HL-60/S4 treated with phorbol 12-myristate 13-acetate at 8.2 ng/mL for 4 days and 3 days (cell line): Measurements from ENCODE around the gene RAG2.

Experiments used
- in situ Hi-C: fragments of 300-500 bp; cut with MboI; formaldehyde crosslinking; loops from 2 replicates; pipeline ENCODE4 v1.15.0; 2022; ENCODE audit warnings: low sequenced_read_pairs

The RAG2 gene

DNA sequence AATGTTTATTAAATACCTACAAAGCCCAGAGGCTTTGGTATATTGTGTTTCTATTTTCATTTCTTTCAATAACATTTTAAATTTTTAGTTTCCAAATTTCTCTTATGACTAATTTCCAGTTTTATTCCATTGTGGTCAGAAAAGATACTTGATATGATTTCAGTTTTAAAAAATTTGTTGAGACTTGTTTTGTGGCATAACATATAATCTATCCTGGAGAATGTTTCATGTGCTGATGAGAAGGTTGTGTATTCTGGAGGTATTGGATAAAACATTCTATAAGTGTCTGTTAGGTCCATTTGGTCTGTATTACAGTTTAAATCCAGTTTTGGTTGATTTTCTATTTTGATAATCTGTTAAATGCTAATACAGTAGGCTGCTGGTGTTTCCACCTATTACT, 40.0 kb downstream of the RAG2 start:
- in situ Hi-C loops, result loop anchor here (25.0 kb wide), 1 partner anchor 179 kb away; no protein-coding TSS in a partner anchor

DNA sequence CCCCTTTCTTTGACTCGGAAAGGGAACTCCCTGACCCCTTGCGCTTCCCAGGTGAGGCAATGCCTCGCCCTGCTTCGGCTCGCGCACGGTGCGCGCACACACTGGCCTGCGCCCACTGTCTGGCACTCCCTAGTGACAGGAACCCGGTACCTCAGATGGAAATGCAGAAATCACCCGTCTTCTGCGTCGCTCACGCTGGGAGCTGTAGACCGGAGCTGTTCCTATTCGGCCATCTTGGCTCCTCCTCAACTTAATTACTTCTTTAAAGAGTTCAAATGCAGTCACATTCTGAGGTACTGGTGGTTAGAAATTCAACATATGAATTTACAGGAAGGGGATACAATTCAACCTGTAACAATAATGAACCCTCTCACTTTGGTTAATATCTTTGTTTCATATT, 40.6 kb downstream of the RAG2 start:
- in situ Hi-C loops, result loop anchor here (25.0 kb wide), 1 partner anchor 180 kb away; no protein-coding TSS in a partner anchor

DNA sequence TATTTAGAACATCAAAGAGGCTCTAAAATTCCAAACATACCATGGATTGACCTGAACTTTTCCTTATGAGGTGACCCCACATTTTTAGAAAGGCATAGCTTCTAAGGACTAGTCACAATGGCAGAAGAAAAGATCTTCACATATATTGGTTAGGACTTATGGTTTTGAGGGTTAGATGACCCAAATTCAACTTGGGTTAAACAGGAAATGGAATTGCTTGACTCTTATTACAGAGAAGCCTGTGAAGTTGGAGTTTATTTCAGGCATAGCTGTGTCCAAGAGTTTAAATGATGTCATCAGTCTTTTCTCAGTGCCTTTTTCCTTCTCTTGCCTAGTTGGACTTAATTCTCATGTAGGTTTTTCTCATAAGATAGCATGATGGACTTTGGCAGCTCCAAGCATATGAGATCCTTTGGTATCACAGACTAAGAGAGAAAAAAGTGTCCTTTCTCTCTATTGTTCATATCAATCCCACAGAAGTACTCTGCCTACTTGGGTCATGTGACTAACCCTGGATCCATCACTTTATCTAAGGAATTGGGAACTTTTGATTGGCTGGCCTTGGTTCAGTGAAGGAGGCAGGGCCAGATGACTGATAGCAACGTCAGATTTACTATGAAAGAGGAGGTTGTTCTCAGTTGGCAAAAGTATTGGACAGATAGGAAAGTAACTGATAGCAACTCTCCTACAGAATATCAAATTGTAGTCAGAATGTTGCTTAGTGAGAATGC, 47.5 kb downstream of the RAG2 start:
- in situ Hi-C loops, result loop anchor here (25.0 kb wide), 1 partner anchor 187 kb away; no protein-coding TSS in a partner anchor
